Upper lobe of left lung (tissue), 6 donors: ENCODE results near the gene GNPDA2. TPM values are rescaled to one million over a fixed set of nuclear protein-coding genes. Genes with fewer than 3 reads are reported as not detected.

Source experiments
- ATAC-seq, 2 donors: fragments of 200-7000 bp; cut with Tn5 transposase; one replicate each; pipeline ENCODE4 v1.9.1; 2022; ENCODE audit warnings: mild to moderate bottlenecking in 2 of 2, moderate library complexity in 2 of 2; ENCODE audit not compliant: low FRiP score in 2 of 2
- DNase-seq, 2 donors: peaks; one replicate each; pipeline ENCODE4 v3.0.0-alpha.2; 2019 to 2020
- H3K27ac ChIP-seq, 4 donors: fragments of 200-600 bp; sonication (generic); one replicate each; pipeline ENCODE4 v1.5.1; 2016 to 2019
- H3K27me3 ChIP-seq, 4 donors: fragments of 200-600 bp; sonication (generic); one replicate each; pipeline ENCODE4 v1.5.1; 2017 to 2019
- H3K36me3 ChIP-seq, 4 donors: fragments of 200-600 bp; sonication (generic); one replicate each; pipeline ENCODE4 v1.5.1; 2016 to 2019
- H3K4me1 ChIP-seq, 4 donors: fragments of 200-600 bp; sonication (generic); one replicate each; pipeline ENCODE4 v1.5.1; 2018 to 2019
- H3K4me3 ChIP-seq, 4 donors: fragments of 200-600 bp; sonication (generic); one replicate each; pipeline ENCODE4 v1.5.1; 2017 to 2019; ENCODE audit warnings: mild to moderate bottlenecking in 2 of 4, moderate library complexity in 1 of 4
- H3K9me3 ChIP-seq, 4 donors: fragments of 200-600 bp; sonication (generic); one replicate each; pipeline ENCODE4 v1.5.1; 2018 to 2019
- CTCF ChIP-seq, 6 experiments: fragments of 450-650 bp in 4 of 6; fragments of 200-600 bp in 2 of 6; sonication (generic) in 2 of 6; IDR thresholded peaks; one replicate each; pipeline ENCODE4 v1.5.1; 2016 to 2019; ENCODE audit warnings: antibody characterized with exemption in 6 of 6
- EP300 ChIP-seq, 4 donors: sonication (generic); formaldehyde crosslinking; IDR thresholded peaks; one replicate each; pipeline ENCODE4 v1.5.1; 2017; ENCODE audit warnings: antibody characterized with exemption in 4 of 4, control low read depth in 2 of 4
- POLR2A ChIP-seq, 4 donors: fragments of 450-650 bp; IDR thresholded peaks; one replicate each; pipeline ENCODE4 v1.5.1; 2016 to 2017; ENCODE audit warnings: antibody characterized with exemption in 4 of 4, mild to moderate bottlenecking in 2 of 4
- POLR2AphosphoS5 ChIP-seq, 2 donors: sonication (generic); formaldehyde crosslinking; IDR thresholded peaks; one replicate each; pipeline ENCODE4 v1.5.1; 2017; ENCODE audit warnings: antibody characterized with exemption in 2 of 2
- WGBS, 2 donors: methylation state at CpG; one replicate each; pipeline ENCODE4 v1.1.5; 2017 to 2018; 5-methylcytosine and 5-hydroxymethylcytosine counted together
- total RNA-seq, 6 donors: library from RNA; depleted of rRNA in 4 of 6; stranded (reverse); fragments of >200 nt in 4 of 6; gene quantifications; one replicate each; pipeline versions ENCODE4 v1.1.0 to v1.2.1, GENCODE V29; 2016 to 2021
- donor health status: DM: no; HTN: no; CAD: no; lungs with moderate emphysema.
- donor health status: DM: no; HTN: yes; CAD: no; lungs with severe emphysema.

GNPDA2 gene
- total RNA-seq, 6 donors from 2014 or later: 5.2 to 15.2 (median 9.7) TPM

GRCh38 chr4:44670506-44671199, 55.7 kb downstream of the GNPDA2 start:
- Histone ChIP-seq H3K27me3 (no peaks in the 10 kb centered on the region), H3K9me3 (no peaks in the 10 kb centered on the region), H3K4me1 (no peaks in the 10 kb centered on the region), H3K27ac (no peak overlapping the region), H3K4me3 (no peak overlapping the region), H3K36me3 (no peaks in the 10 kb centered on the region)
- DNase-seq: no peak
- ATAC-seq: no peak
- WGBS, 2 donors: 58 to 69% methylated on average over 4 of the region's 4 CpGs
- TF ChIP-seq POLR2AphosphoS5 (IDR thresholded peaks at IDR 0.05) (no peak), POLR2A (IDR thresholded peaks at IDR 0.05) (no peak), CTCF (IDR thresholded peaks at IDR 0.05) (no peak), EP300 (IDR thresholded peaks at IDR 0.05) (no peak)

GRCh38 chr4:44668526-44668925, 57.8 kb downstream of the GNPDA2 start:
- TF ChIP-seq EP300 (IDR thresholded peaks at IDR 0.05) (no peak), POLR2A (IDR thresholded peaks at IDR 0.05) (no peak), POLR2AphosphoS5 (IDR thresholded peaks at IDR 0.05) (no peak), CTCF (IDR thresholded peaks at IDR 0.05) (no peak)
- H3K4me3 ChIP-seq: no peak overlapping the region
- 63 to 87% methylated on average over 2 of the region's 2 CpGs for WGBS, 2 donors

DNA sequence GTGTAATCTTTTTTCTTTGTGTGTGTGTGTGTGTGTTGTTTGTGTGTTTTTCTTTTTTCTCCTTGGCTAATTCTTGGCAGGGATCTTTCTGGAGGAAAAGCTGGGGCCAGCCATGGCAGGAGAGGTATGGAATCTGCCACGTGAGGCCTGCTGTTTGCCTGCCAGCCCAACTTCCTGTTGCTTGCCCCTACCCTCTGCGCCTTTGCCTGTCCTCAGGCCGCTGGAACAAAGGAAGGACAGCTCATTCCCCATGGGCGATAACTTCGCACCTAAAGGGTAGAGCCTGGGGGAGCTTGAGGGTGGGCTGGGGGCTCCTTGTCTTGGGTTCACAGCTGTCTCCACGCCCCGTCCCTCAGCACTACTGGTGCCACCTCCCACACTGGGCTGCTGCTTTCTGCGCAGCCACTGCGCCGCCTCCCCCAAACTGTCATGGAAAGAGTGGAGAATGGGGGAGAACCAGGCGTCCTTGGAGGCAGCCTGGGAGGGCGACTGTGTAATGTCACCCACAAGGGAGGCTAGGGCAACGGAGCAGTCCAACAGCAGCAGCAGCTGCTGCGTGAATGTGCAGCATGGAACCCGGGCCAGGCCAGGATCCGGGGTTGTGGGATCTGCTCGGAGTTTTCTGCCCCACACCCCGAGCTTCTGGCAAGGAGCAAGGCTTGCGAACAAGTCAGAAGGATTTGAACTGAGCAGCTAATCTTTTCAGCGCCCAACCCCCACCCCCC, 62.7 kb downstream of the GNPDA2 start:
- no peak for ATAC-seq
- no peaks in the 10 kb centered on the region for H3K36me3 ChIP-seq
- H3K4me1 ChIP-seq: no peaks in the 10 kb centered on the region
- DNase-seq: peak in 1 of 2 donors; percentile 44
- H3K27me3 ChIP-seq: no peaks in the 10 kb centered on the region
- H3K9me3 ChIP-seq: no peaks in the 10 kb centered on the region
- H3K27ac ChIP-seq: no peak overlapping the region
- WGBS, 2 donors: 87 to 89% methylated on average over 19 to 20 of the region's 20 CpGs
- H3K4me3 ChIP-seq: no peak overlapping the region
- no peak for TF ChIP-seq POLR2A (IDR thresholded peaks at IDR 0.05)
- no peak for TF ChIP-seq CTCF (IDR thresholded peaks at IDR 0.05)
- TF ChIP-seq EP300 (IDR thresholded peaks at IDR 0.05): no peak
- TF ChIP-seq POLR2AphosphoS5 (IDR thresholded peaks at IDR 0.05): no peak

More at GRCh38 chr4:44668526-44668925, 57.8 kb downstream of the GNPDA2 start:
- ATAC-seq (no peak), DNase-seq (no peak)
- Histone ChIP-seq H3K36me3 (no peaks in the 10 kb centered on the region), H3K9me3 (no peaks in the 10 kb centered on the region), H3K27ac (no peak overlapping the region), H3K4me1 (no peaks in the 10 kb centered on the region), H3K27me3 (no peaks in the 10 kb centered on the region)

DNA sequence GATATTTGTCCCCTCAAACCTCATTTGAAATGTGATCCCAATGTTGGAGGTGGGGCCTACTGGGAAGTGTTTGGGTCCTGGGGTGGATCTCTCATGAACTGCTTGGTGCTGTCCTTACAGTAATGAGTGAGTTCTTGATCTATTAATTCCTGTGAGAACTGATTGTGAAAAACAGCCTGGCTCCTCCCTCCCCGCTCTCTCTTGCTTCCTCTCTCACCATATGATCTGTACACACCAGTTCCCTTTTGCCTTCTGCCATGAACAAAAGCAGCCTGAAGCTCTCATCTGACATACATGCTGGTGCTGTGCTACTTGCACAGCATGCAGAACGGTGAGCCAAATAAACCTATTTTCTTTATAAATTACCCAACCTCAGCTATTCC, 63.7 kb downstream of the GNPDA2 start:
- H3K4me3 ChIP-seq: no peak overlapping the region
- ATAC-seq (no peak), DNase-seq (no peak)
- no peaks in the 10 kb centered on the region for H3K36me3 ChIP-seq
- no peak overlapping the region for H3K27ac ChIP-seq
- no peaks in the 10 kb centered on the region for H3K4me1 ChIP-seq
- TF ChIP-seq CTCF (IDR thresholded peaks at IDR 0.05) (no peak), POLR2AphosphoS5 (IDR thresholded peaks at IDR 0.05) (no peak), EP300 (IDR thresholded peaks at IDR 0.05) (no peak), POLR2A (IDR thresholded peaks at IDR 0.05) (no peak)
- no peaks in the 10 kb centered on the region for H3K27me3 ChIP-seq
- WGBS, 2 donors: 41 to 64% methylated on average over 2 of the region's 2 CpGs
- no peaks in the 10 kb centered on the region for H3K9me3 ChIP-seq
